Mesendoderm (in vitro differentiated cells): ENCODE results near the gene RERE.

Experiments used
- DNase-seq: peaks from one replicate; pipeline ENCODE4 v3.0.0; 2013
- H2AK5ac ChIP-seq: 2 replicates; pipeline ENCODE4 v1.6.1; 2013; ENCODE audit warnings: low read length, inconsistent platforms
- H2BK120ac ChIP-seq: 2 replicates; pipeline ENCODE4 v1.6.1; 2013; ENCODE audit warnings: low read depth, mild to moderate bottlenecking, low read length, moderate library complexity, mixed read lengths
- H2BK15ac ChIP-seq: replicated peaks from 2 replicates; pipeline ENCODE4 v1.6.1; 2013; ENCODE audit warnings: low read depth, mild to moderate bottlenecking, moderate library complexity
- H2BK5ac ChIP-seq: 2 replicates; pipeline ENCODE4 v1.6.1; 2013; ENCODE audit warnings: low read length, inconsistent platforms
- H3K18ac ChIP-seq: 2 replicates; pipeline ENCODE4 v1.6.1; 2013; ENCODE audit warnings: mild to moderate bottlenecking, low read length, mixed read lengths
- H3K23ac ChIP-seq: one replicate; pipeline ENCODE4 v1.6.1; 2013; ENCODE audit warnings: low read length
- H3K27ac ChIP-seq: 2 replicates; pipeline ENCODE4 v1.5.1; 2013; ENCODE audit warnings: low read depth, mild to moderate bottlenecking, inconsistent platforms, low read length, moderate library complexity
- H3K27me3 ChIP-seq: 2 replicates; pipeline ENCODE4 v1.6.1; 2013; ENCODE audit warnings: low read length, control low read depth, mild to moderate bottlenecking, inconsistent platforms; ENCODE audit not compliant: insufficient read depth, poor library complexity
- H3K36me3 ChIP-seq: 2 replicates; pipeline ENCODE4 v1.6.1; 2013; ENCODE audit warnings: low read length, inconsistent platforms; ENCODE audit not compliant: control insufficient read depth, insufficient read depth
- H3K4ac ChIP-seq: one replicate; pipeline ENCODE4 v1.6.1; 2013; ENCODE audit warnings: low read depth, mild to moderate bottlenecking, low read length, moderate library complexity
- H3K4me1 ChIP-seq: 2 replicates; pipeline ENCODE4 v1.6.1; 2013; ENCODE audit warnings: low read depth, low read length, inconsistent platforms; ENCODE audit not compliant: control insufficient read depth
- H3K4me2 ChIP-seq: 2 replicates; pipeline ENCODE4 v1.6.1; 2013; ENCODE audit warnings: low read length
- H3K4me3 ChIP-seq: 2 replicates; pipeline ENCODE4 v1.5.1; 2013; ENCODE audit warnings: mild to moderate bottlenecking, low read length
- H3K56ac ChIP-seq: one replicate; pipeline ENCODE4 v1.6.1; 2013; ENCODE audit warnings: low read length
- H3K79me1 ChIP-seq: 2 replicates; pipeline ENCODE4 v1.6.1; 2013; ENCODE audit warnings: low read length, inconsistent platforms
- H3K79me2 ChIP-seq: 2 replicates; pipeline ENCODE4 v1.6.1; 2013; ENCODE audit warnings: mild to moderate bottlenecking, low read length; ENCODE audit not compliant: control insufficient read depth, insufficient read depth
- H3K9ac ChIP-seq: 2 replicates; pipeline ENCODE4 v1.6.1; 2013; ENCODE audit warnings: low read length, inconsistent platforms
- H4K5ac ChIP-seq: one replicate; pipeline ENCODE4 v1.6.1; 2013; ENCODE audit warnings: low read length
- H4K8ac ChIP-seq: one replicate; pipeline ENCODE4 v1.6.1; 2013; ENCODE audit warnings: low read depth, mild to moderate bottlenecking, control low read depth, low read length, moderate library complexity
- WGBS: extraction: QIAGEN DNeasy Blood & Tissue Kit; methylation state at CpG from one replicate; pipeline ENCODE4 v1.1.7; 2013; ENCODE audit warnings: low lambda C conversion rate, missing lambda C conversion rate; ENCODE audit not compliant: insufficient coverage; ENCODE audit errors: extremely low coverage; 5-methylcytosine and 5-hydroxymethylcytosine counted together

RERE gene

DNA sequence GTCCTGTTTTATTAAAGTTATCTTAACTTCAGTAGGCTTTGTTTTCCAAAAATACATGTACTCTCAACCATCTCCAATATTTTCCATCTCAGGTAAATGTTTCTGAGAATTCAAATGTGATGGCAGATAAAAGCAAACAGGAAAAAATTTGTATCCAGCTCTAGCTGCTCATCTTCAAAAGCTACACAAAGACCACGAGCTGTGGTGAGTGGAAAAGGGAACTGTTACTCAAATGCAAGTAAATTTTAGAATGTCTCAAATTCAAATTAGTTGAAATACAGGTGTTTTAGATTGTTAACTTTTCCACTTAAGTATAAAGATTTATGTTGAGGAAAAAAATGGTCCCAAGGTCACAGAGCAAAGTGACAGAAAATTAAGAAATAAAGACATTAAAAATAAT lies 283.5 kb downstream of the RERE start:
- Histone ChIP-seq H3K79me2 (no peaks in the 10 kb centered on the region), H3K4ac (no peak overlapping the region), H3K79me1 (peaks cover 3% of the 10 kb centered on the region), H3K27me3 (no peaks in the 10 kb centered on the region), H3K4me1 (no peaks in the 10 kb centered on the region), H3K36me3 (no peaks in the 10 kb centered on the region), H2AK5ac (no peak overlapping the region), H3K4me3 (no peak overlapping the region), H4K8ac (no peak overlapping the region), H4K5ac (no peak overlapping the region), H3K4me2 (no peak overlapping the region), H3K27ac (no peak overlapping the region), H3K9ac (no peak overlapping the region), H3K23ac (no peak overlapping the region), H2BK120ac (no peak overlapping the region), H3K18ac (no peak overlapping the region), H2BK15ac (no peak overlapping the region), H2BK5ac (no peak overlapping the region), H3K56ac (no peak overlapping the region)
- DNase-seq = no peak
- WGBS = no CpG with 5 or more reads among the region's 1 CpG

- Histone ChIP-seq H4K5ac (no peak overlapping the region), H3K4me2 (no peak overlapping the region), H2AK5ac (no peak overlapping the region), H3K4ac (no peak overlapping the region), H2BK15ac (no peak overlapping the region), H3K4me1 (no peaks in the 10 kb centered on the region), H3K9ac (no peak overlapping the region), H3K27me3 (no peaks in the 10 kb centered on the region), H3K27ac (no peak overlapping the region), H4K8ac (no peak overlapping the region), H3K18ac (no peak overlapping the region), H2BK5ac (no peak overlapping the region), H3K56ac (no peak overlapping the region), H3K79me1 (peaks cover 2% of the 10 kb centered on the region), H3K36me3 (no peaks in the 10 kb centered on the region), H3K79me2 (no peaks in the 10 kb centered on the region), H3K23ac (no peak overlapping the region), H2BK120ac (no peak overlapping the region), H3K4me3 (no peak overlapping the region)
- no CpG with 5 or more reads among the region's 4 CpGs for WGBS
- no peak for DNase-seq
These were observed 284.3 kb downstream of the RERE start for GRCh38 chr1:8533124-8533523.

DNA sequence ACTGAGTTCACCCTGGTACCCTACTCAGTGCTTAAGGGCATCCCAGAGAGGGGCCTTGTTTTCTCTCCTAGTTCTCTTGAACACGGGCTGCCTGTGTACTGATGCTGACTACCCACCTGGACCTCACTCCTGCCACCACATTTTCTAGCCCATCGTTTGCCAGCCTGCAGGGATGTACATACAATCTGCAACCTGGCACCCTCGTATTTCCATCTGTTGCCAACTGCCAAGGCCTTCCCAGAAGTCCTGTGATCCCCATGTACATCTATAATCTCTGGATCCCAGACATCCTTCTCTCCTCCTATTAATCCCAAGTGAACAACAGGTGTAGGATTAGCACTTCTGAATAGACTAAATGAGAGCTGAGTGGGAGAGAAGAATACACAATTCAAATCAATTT lies 287.5 kb downstream of the RERE start:
- H3K23ac ChIP-seq = no peak overlapping the region
- H3K4me1 ChIP-seq = peaks cover 7% of the 10 kb centered on the region
- no peak for DNase-seq

DNA sequence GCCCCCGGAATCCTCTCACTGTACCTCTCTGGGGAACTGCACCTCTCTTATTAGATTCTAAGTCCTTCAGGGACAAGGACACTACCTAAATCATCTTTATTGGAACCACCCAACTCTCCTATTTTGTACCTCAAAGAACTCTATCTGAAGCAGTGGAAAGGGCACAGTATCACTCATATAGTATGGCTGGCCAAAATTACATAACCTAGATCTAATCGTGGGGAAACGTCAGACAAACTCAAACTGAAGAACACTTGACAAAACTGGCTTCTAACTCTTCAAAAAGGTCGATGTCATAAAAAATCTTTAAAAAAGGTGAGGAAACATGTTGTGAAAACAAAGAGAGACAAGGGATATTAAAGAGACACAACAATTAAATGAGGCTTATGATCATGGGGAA lies 289.5 kb downstream of the RERE start:
- H3K4me3 ChIP-seq = no peak overlapping the region
- no peak overlapping the region for H3K23ac ChIP-seq
- no peak overlapping the region for H3K18ac ChIP-seq
- no peak overlapping the region for H3K4ac ChIP-seq
- H2BK15ac ChIP-seq = no peak overlapping the region
- H3K79me2 ChIP-seq = peaks cover 6% of the 10 kb centered on the region
- no peak overlapping the region for H2AK5ac ChIP-seq
- H4K5ac ChIP-seq = no peak overlapping the region
- H3K9ac ChIP-seq = no peak overlapping the region
- WGBS = no CpG with 5 or more reads among the region's 4 CpGs
- H4K8ac ChIP-seq = no peak overlapping the region
- H2BK120ac ChIP-seq = no peak overlapping the region
- DNase-seq = no peak
- H3K4me1 ChIP-seq = peaks cover 7% of the 10 kb centered on the region
- no peak overlapping the region for H3K4me2 ChIP-seq
- H3K27me3 ChIP-seq = no peaks in the 10 kb centered on the region
- H3K36me3 ChIP-seq = no peaks in the 10 kb centered on the region
- H2BK5ac ChIP-seq = no peak overlapping the region
- peaks cover 9% of the 10 kb centered on the region for H3K79me1 ChIP-seq
- no peak overlapping the region for H3K56ac ChIP-seq
- no peak overlapping the region for H3K27ac ChIP-seq

More for the DNA sequence above, 287.5 kb downstream of the RERE start:
- Histone ChIP-seq H4K8ac (no peak overlapping the region), H2BK120ac (no peak overlapping the region), H3K4ac (no peak overlapping the region), H3K27me3 (no peaks in the 10 kb centered on the region), H2BK5ac (no peak overlapping the region), H3K36me3 (no peaks in the 10 kb centered on the region), H3K18ac (no peak overlapping the region), H3K4me2 (no peak overlapping the region), H3K56ac (no peak overlapping the region), H3K9ac (no peak overlapping the region), H4K5ac (no peak overlapping the region), H2BK15ac (no peak overlapping the region), H3K79me1 (peaks cover 3% of the 10 kb centered on the region), H3K79me2 (peaks cover 2% of the 10 kb centered on the region), H2AK5ac (no peak overlapping the region), H3K27ac (no peak overlapping the region), H3K4me3 (no peak overlapping the region)
- no CpG with 5 or more reads among the region's 3 CpGs for WGBS

DNA sequence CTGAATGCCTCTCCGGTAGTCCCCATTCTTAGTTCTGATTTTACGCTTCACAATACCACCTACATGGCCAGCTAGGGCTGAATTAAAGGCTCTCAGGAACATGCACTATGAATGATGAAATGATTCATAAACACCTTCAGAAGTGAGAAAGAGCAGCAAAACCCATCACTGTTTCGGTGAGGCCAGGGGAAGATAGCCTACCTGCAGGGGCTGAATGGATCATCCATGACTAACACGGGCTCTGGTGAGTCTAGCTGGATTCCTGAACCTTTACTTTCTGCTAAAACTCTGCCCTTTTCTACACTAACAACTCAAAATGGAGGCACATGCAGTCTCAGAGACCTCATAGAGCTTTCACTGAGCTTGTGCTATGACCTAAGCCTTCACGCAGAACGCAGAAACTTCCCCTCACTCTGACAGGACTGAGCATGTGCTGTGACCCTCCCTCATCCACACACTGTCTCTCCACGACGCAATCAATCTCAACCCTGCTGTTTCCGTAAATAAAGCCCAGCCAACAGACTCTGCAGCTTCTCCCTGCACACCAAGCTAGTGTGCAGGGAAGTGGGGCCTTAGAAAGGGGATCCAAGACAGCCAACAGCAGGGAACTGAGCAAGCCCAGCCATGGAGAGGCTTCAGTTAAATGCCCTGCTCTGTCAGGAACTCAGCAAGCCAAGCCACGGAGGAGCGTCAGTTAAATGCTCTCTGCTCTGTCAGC lies 291.7 kb downstream of the RERE start:
- Histone ChIP-seq H3K4me3 (no peak overlapping the region), H2BK15ac (no peak overlapping the region), H2BK120ac (no peak overlapping the region), H3K79me2 (peaks cover 6% of the 10 kb centered on the region), H2BK5ac (no peak overlapping the region), H3K18ac (no peak overlapping the region), H3K23ac (no peak overlapping the region), H3K56ac (peak overlapping the region; percentile 2), H3K4ac (no peak overlapping the region), H3K36me3 (no peaks in the 10 kb centered on the region), H3K4me1 (peaks cover 7% of the 10 kb centered on the region), H3K4me2 (no peak overlapping the region), H2AK5ac (no peak overlapping the region), H4K8ac (no peak overlapping the region), H3K9ac (peak overlapping the region; percentile 0), H3K27me3 (no peaks in the 10 kb centered on the region), H3K27ac (no peak overlapping the region), H4K5ac (no peak overlapping the region), H3K79me1 (peaks cover 9% of the 10 kb centered on the region)
- DNase-seq = peak; percentile 89
- no CpG with 5 or more reads among the region's 11 CpGs for WGBS

- H3K79me2 ChIP-seq = peaks cover 6% of the 10 kb centered on the region
- no peak overlapping the region for H2BK5ac ChIP-seq
- H2BK15ac ChIP-seq = no peak overlapping the region
- H3K4ac ChIP-seq = no peak overlapping the region
- H3K36me3 ChIP-seq = no peaks in the 10 kb centered on the region
- H3K9ac ChIP-seq = peak overlapping the region; percentile 0
- H3K79me1 ChIP-seq = peaks cover 9% of the 10 kb centered on the region
- H2BK120ac ChIP-seq = no peak overlapping the region
- H3K4me1 ChIP-seq = peaks cover 7% of the 10 kb centered on the region
- no peak overlapping the region for H3K4me3 ChIP-seq
- H3K23ac ChIP-seq = no peak overlapping the region
- peak overlapping the region; percentile 2 for H3K56ac ChIP-seq
- H3K27me3 ChIP-seq = no peaks in the 10 kb centered on the region
- no peak overlapping the region for H4K8ac ChIP-seq
- H4K5ac ChIP-seq = no peak overlapping the region
- H2AK5ac ChIP-seq = no peak overlapping the region
- H3K27ac ChIP-seq = no peak overlapping the region
- no peak overlapping the region for H3K4me2 ChIP-seq
- no peak overlapping the region for H3K18ac ChIP-seq
- WGBS = no CpG with 5 or more reads among the region's 6 CpGs
- DNase-seq = peak; percentile 91
These were observed 292.3 kb downstream of the RERE start for GRCh38 chr1:8525216-8525557.
